Measurements from ENCODE around the gene MSI2.

The MSI2 gene

GRCh38 chr17:57655553-57655952, 399.2 kb downstream of the MSI2 start:
- no peak for DNase-seq

GRCh38 chr17:57657211-57657610, 400.9 kb downstream of the MSI2 start:
- no peak for DNase-seq

GRCh38 chr17:57662041-57662440, 405.7 kb downstream of the MSI2 start:
- no peak for DNase-seq

DNA sequence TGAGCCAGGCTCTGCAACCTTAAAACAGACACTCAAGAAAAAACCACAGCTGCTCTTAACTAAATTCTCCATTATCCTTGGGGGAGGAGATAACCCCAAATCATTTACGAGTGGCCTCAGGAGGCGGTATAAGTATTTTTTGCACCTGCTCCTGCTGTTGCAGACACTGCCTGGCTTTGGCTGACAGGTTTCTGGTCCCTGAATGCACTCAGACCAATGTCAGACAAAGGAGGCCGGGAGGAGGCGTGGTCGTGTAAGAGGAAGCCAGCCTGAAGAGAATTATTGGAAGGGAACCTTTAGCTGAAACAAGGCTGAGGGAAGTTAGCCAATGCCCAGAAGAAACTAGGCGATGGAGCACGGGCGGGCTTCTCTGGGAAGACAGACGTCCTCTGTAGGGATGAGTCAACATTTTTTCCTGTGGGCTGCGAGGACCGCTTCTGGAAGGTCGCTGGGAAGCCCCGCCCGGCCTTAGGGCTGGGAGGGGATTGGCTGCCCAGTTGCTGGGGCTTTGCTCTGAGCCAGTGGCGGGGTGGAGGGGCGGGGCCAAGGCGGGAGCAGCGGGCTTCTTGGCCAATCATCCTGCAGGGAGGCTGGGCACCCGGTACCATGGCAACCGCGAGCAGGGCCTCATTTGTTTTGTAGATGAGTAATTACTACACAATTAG, 406.5 kb downstream of the MSI2 start:
- DNase-seq: peak; percentile 29

- DNase-seq: no peak
Observed at GRCh38 chr17:57663326-57664070, 407.2 kb downstream of the MSI2 start.

DNA sequence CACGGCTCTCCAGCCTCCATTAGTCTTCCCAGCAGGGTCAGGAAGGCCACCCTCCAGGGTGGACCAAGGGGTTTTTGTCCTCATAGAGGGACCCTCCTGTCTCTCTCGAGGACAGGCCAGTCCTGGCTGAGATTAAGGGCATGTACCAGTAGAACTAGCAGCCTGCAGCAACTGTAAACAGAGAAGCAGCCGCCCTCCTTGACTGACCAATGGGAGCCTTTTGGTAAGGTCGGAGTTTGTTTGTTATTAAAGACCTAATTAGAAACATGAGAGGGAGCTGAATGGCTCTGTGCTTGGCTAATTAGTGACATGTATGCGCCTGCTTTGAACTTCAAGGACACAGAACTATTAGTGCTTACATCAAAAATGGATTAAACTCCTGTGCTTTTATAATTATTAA, 408.8 kb downstream of the MSI2 start:
- no peak for DNase-seq

- DNase-seq: no peak
Observed at GRCh38 chr17:57665696-57666095, 409.4 kb downstream of the MSI2 start.

GRCh38 chr17:57666201-57666870, 410.0 kb downstream of the MSI2 start:
- DNase-seq: no peak

GRCh38 chr17:57666946-57667345, 410.6 kb downstream of the MSI2 start:
- no peak for DNase-seq

- no peak for DNase-seq
Observed at GRCh38 chr17:57667461-57667923, 411.2 kb downstream of the MSI2 start.

DNA sequence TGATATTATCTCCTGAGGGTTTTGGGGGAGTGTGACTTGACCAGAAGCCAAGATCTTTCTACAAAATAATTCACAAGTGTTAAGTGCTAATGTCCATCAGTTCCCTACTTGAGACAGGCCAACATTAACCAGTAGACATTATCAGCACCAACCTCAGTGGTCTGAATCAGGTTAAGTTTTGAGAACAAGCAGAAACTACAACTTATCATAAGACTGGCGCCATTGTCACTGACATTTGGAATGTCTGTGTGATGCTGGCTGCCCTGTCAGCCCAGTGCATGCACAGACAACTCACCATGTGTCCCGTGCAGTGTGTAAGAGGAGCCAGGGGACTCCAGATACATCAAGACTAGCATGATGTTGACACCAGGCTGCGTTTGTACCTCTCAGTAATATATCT, 412.0 kb downstream of the MSI2 start:
- DNase-seq: no peak

DNA sequence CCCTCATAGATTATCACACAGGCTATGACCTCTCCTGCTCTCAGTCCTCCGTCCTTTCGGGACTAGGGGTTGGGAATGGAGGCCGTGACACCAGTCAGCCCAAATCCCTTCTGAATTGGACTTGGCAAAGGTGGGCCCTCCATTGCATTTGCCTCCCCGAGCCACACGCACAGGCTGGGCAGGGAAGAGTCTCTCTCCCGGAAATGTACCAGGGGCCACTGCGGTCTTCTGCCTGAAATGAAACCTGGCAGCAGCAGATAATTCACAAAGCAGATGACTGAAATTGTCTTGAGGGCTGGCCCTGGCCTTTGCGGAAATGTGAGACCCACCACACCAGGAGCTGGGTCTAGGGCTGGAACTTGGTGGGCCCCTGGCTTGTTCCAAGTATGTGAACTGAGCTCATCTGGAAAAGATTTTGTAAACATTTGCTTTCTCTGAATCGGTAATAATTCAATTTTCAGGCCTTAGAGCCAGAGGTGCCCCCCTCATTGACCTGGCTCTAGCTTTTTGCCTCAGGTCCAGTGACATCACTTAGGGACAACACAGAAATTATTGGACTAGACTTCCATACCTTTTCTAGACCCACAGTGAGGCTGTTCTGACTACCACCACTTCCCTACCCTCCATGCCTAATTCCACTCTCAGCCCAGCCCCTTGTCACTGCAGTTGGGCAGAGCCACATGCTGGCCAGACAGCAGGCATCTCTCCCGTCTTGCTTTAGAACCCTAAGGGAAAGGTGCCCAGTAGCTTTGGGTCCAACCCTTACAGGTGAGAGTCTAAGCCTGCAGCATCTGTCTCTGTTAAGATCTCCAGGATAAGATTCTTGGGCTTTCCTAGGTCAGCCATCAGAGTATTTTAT, 413.6 kb downstream of the MSI2 start:
- no peak for DNase-seq

DNA sequence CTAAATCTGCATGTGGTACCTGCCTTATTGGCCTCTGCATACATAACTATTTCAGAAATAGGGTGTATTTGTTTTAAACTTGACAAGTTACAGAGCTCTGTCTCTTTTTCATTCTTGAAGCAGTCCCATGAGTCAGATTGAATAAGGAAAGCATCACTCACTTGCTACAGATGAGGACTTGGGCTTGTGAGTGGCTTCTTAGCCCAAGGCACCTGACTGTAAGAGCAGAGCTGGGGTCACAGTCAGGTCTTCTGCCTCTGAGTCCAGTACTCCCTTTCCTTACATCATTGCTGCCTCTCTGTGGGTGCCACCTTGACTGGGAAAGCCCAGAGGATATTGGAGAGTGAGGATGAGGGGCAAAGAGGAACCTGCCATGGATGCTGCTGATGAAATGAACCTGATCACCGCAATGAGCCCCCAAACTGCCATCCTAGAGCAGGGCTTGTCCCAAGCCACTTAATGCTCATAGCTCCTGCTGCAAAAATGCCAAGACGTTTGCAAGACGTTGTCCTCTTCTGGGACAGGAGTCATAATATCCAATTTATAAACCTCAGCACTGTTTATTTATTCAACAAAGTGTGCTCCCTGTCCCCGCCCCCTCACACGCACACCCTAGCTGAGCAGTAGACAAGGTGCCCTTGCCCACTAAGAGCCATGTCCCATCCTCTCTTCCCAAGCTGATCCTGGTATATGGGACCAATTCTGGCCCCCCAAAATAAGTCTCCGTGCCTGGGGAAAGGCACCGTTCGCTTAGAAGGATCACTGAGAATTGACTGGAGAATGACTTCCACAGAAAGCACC, 414.6 kb downstream of the MSI2 start:
- DNase-seq: no peak

DNA sequence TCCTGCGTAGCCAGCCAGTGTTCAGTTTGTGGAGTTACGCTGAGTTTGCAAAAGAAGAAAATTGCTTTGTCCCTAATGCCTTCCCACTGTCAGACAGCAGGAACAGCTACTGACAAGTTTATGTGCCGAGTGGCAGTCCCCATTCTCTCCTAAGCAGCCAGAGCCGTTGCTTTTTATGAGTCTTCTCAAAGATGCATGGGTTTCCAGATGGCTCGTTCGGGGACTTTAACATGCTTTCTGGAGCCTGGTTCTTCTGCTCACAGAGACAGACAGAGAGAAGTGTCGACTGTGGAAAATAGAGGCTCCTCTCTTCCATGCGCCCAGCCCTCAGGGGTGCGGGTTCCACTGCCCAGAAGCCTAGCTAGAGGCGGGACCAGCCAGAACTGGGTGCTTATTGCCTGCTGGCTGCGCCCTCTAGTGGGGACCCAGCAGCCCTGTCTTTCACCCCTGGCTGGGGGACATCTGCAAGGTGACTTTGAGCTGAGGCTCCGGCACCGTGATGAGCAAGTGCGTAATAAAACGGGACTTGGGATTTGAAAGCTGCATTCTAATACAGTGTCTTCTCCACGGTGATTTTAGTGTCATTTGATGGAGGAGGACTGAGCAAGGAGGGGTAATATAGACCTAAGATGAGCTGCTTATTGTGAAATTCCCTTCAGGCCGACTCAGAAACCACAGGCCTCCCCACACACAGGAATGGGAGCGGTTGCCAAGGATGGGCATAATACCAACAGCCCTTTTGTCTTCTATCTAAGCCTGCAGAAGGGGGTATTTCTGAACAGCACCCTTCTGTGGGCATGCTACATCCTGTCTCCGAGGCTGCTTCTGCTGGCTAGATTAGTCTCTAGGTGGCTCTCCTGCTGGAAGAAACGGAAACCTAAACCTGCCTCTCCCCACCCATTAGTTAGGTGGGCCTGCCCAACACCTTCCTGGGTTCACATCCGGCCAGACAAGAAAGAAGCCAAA, 415.6 kb downstream of the MSI2 start:
- peak; percentile 66 for DNase-seq

- DNase-seq: no peak
Observed at GRCh38 chr17:57672971-57673370, 416.6 kb downstream of the MSI2 start.

GRCh38 chr17:57674894-57675293, 418.6 kb downstream of the MSI2 start:
- DNase-seq: no peak

GRCh38 chr17:57675427-57676387, 419.4 kb downstream of the MSI2 start:
- DNase-seq: no peak

DNA sequence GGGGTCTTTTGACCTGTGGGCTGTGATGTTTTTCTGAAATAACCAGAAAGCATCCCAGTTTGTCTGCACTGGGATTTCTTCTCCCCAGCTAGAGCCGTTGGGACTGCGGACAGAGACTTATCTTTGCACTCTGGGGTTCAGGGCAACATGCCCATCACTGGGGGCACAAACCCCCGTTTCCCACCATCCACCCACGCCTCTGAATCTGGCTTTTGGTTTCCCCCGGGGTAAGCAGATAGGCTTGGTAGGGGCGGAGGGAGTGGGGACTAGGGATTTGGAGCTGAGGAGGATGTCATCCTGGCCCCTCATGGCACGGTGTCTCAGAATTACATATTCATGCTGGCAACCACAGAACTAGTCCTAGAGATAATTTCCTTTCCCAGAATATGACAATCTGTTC, 420.2 kb downstream of the MSI2 start:
- DNase-seq: no peak

DNA sequence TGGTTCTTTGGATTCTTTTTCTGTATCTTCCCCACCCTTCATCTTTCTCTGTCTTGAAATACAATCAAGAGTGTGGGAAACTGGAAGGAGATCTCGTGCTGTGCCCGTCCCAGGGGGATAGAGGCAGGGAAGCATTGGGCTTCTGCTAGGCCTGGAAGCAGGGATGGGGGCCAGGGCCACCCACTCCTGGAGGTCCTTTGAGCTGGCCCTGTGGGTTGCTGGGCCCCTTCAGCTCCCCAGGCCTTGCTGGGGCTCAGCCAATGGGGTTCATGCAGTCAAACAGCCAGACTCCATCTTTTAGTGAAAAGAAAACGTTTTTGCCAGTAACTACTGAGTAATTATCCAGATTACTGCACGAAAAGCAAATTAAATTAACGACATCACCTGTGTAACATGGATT, 421.0 kb downstream of the MSI2 start:
- DNase-seq: no peak

GRCh38 chr17:57677858-57678257, 421.5 kb downstream of the MSI2 start:
- DNase-seq: no peak

All from stimulated activated CD4-positive, alpha-beta T cell treated with anti-CD3 and anti-CD28 coated beads, Interleukin-4, amount 100 ng/mL, for 1 hour (primary cell).